Urothelium cell line (cell line): ENCODE data around the gene COL4A3.
"Not testable (repeated sequence)": the region's sequence is repeated elsewhere in the genome, so short reads cannot be mapped to it uniquely, and the experiment has no call there.

Source experiments
- DNase-seq: peaks from one replicate; pipeline ENCODE4 v3.0.0; 2011; ENCODE audit warnings: low spot score, mixed read lengths
- FAIRE-seq: peaks from 2 replicates; lab custom pipeline; 2011; peaks lifted over from hg19 to GRCh38; lab: Jason Lieb, UNC

The COL4A3 gene

DNA sequence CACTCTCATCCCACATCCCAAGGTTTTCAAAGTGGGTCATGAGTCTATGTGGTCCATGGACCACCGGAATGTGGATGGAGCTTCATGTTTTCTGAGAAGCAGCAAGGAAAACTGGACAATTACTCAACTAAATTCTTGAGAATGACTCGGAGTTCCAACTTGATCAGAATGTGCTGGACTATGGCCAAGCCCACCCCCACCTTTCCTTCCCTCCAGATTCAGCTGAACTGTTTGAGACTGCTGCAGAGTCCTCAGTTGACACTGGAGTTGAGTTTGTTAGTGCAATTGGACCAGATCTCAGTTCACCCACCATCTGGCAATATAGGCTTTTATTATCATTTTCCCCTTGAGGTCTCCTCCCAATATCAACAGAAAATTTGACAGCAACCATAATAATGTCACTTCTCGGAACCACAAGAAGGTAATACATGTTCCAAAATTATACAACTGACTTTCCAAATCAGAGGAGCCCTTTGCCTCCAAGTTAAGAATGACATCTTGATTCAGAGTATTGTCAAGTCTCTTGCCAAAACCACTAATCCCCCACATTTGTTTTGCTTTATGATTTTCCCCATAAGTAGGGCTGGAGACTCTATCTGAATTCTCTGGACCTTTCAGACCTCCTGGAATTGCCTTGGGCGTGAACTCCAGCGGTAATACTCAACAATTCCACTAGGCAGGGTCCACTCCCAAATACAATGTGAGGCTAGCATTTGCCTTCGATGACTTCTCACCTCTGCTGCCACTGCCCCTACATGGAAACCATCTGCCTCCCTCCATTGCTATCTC lies 9.2 kb upstream of the COL4A3 start:
- DNase-seq: peak; percentile 42
- no peak for FAIRE-seq

GRCh38 chr2:227160164-227160563 lies 4.3 kb upstream of the COL4A3 start:
- DNase-seq (no peak), FAIRE-seq (peak; percentile 13)

DNA sequence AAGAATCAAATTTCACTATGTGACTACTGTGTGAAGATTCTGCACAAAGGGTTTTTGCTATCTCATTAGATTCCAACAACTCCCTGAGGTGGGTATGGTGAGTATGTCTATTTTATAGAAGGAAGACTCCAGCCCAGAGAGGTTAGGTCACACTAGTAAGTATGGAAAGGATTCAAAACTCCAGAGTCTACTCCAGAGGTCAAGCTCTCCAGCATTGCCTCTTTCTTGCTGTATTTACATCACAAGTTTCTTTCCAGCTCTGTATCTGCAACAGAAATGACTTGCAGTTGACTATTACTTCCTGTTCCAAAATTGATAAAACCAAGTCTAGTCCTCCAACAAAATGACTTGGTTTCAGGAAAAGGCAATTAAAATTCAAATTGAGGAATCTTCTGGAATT lies 2.5 kb upstream of the COL4A3 start:
- no peak for DNase-seq
- no peak for FAIRE-seq

GRCh38 chr2:227163485-227163997 lies 883 bp upstream of the COL4A3 start:
- DNase-seq: peak; percentile 38
- FAIRE-seq: no peak

DNA sequence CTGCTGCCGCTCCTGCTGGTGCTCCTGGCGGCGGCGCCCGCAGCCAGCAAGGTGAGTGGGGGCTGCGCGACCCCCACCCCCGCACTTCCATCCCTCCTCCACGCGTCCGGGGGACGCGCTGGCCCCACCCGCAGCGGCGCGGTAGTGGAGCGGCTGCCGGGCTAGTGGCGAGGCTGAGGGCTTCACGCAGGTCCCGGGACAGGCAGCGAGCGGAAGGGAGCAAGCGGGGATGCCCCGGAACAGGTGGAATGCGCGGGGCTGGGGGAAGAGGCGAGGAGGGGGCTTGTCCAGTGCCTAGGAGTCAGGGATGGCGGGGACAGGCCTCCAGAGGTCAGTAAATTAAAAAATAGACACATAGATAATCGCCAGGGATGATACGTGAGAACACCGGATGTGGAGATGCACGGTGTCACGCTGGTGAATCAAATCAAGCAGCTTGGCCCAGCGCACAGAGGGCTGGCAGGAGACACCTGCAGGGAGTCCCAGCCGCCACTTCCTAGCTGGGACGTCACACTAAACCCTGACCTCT lies 403 bp downstream of the COL4A3 start:
- DNase-seq: peak; percentile 16

DNA sequence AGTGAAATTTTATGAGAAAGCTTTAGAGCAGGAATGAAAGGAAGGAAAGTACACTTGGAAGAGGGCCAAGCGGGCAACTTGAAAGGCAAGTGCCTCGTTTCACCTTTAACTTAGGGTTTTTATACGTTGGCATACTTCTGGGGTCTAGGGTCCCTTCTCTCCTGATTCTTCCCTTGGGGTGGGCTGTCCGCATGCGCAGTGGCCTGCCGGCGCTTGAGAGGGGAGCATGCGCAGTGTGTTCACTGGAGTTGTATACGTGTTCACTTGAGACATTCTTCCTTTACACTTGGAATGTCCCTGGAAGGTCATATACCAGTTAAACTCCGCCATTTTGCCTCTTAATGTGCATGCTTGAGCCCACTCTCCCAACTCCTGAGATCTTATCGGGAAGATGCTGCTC lies 7.4 kb downstream of the COL4A3 start:
- not testable (repeated sequence) for FAIRE-seq, DNase-seq

More for the DNA sequence above, 403 bp downstream of the COL4A3 start:
- no peak for FAIRE-seq

DNA sequence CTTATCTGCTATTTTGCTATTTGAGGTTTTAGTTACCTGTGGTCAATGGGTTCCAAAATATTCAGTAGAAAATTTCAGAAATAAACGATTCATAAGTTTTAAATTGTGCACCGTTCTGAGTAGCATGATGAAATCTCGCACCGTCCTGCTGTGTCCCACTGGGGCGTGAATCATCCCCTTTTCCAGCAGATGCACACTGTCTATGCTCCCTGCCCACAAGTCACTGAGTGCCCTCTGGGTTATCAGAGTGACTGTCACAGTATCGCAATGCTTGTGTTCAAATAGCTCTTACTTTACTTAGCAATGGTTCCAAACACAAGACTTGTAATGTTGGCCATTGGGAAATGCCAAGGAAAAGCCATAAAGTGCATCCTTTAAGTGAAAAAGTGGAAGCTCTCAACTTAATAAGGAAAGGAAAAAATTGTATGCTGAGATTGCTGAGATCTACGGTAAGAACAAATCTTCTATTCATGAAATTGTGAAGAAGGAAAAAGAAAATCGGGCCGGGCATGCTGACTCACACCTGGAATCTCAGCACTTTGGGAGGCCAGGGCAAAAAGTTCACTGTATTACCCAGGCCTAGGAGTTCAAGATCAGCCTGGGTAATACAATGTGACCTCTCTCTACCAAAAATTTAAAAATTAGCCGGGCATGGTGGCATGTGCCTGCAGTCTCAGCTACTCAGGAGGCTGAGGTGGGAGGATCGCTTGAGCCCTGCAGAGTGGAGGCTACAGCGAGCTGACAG lies 13.3 kb downstream of the COL4A3 start:
- no peak for DNase-seq
- no peak for FAIRE-seq

DNA sequence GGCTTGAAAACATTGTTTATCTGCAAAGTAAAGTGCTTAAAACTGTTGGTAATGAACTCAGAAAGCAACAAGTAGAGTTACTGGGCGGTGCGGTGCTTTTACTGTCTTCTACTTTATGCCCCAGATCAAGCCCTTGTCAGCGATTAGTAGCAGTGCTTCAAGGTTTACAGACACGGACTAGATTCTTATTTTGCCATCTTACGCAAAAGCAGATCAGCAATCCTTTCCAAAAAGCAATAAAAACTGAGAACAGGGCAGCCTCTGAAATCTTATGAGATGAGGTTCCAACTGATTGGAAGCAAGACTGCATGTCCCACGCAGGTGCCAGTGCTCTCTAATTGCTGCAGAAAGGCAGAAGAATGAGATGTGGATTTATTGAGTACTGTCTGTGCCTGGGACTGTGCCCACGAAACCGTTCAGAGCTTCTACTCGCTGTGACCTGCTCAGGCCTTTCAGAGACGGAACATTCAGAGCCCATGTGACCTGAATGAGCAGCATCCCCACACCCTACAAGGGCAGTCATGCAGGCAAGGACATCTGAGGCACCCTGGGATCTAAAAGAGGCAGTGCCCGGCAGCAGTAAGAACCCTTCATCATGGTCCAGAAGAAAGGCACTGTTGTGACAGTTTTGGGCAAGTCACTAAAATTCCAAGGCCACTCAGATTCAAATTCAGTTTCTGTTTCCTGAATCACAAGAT lies 15.7 kb downstream of the COL4A3 start:
- FAIRE-seq (no peak), DNase-seq (no peak)

GRCh38 chr2:227180770-227181169 lies 16.3 kb downstream of the COL4A3 start:
- FAIRE-seq: no peak
- DNase-seq: no peak

DNA sequence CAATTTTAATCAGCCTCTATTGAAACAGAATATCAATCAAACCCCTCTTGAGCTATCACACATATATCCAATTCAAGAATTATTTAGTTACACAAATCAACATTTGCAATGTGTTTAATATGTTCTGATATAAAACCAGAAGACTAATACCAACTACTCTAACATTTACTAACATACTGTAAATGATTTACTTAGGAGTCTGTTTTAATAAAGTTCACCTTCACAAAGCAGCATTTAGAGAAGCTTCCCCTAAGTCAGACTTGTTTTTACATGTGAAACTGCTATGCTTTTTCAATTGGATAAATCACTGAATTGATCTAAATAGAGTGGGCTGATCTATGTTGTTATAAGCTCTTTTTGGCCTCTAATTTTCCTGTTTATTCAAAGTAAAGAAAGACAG lies 18.3 kb downstream of the COL4A3 start:
- no peak for FAIRE-seq
- no peak for DNase-seq

DNA sequence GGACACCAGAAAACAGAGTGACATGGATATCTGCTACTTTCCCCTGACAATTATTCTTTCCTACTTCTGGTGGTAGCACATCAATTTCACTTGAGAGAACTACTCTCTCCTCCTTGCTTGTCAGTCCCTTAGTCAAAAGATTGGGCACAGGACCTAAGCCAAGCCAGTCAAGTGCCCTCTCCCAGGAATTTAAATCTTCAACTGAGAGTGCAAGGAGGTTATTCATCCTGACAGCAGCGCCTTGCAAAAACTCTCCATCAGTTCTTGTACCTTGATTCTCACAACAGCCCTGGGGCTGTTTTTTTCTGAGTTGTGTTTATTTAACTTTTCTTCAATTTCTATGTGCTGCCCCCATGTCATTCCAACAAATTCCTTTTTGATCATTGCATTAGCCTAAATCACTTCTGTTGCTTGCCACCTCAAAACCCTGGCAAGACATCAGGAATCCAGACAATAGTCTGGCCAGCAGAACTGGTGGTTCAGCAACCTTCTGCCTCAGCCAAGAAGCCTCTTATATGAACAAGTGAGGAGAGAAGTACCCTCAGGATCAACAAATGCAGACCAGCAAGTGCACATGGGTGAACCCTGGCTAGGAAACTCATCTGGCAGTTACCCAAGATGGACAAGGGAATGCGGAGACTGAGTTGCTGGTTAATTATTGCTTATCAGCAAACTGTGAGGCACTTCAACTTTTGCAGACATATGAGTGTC lies 19.4 kb downstream of the COL4A3 start:
- DNase-seq (no peak), FAIRE-seq (no peak)

DNA sequence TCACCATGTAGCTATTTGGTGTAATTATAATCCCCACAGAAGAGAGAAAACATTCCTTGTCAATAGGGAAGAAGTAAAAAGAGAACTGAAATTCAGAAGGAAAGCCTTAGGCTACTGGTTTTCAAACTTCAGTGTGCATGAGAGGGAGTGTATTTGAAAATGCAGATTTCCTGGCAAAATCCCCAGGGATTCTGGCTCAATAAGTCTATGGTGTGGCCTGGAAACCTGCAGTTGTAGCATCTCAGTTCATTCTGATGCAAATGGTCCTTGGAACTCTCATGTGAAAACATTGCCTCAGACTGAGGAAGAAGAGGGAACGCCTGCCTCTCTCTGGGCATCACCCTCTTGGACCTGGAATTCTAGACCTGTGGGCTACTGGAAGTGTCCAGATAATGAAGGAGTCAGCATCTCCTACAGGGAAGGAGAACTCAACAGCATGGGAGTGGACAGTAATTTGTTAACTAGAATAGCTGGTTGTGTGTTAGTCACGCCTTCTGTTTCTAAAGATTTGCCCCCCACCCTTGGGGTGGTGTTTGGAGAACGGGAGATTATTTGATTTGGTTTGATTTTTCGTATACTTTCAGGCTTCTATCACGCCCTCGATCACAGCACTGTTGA lies 21.3 kb downstream of the COL4A3 start:
- no peak for DNase-seq
- FAIRE-seq: no peak

DNA sequence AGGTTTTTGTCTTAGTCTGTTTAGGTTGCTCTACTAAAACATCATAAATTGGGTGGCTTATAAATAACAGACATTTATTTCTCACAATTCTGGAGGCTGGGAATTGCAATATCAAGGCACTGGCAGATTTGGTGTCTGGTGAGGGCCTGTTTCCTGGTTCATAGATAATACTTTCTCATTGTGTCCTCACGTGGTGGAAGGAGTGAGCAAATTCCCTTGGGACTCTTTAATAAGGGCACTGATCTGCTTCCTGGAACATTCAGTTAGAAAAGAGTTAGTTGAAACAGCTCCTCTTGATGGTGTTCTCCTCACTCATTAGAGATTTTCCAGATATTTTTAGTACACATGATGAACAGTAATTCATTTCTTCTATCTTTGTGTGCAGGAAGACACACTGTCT lies 22.3 kb downstream of the COL4A3 start:
- DNase-seq (no peak), FAIRE-seq (no peak)

GRCh38 chr2:227188292-227188691 lies 23.9 kb downstream of the COL4A3 start:
- DNase-seq (peak; percentile 57), FAIRE-seq (no peak)

DNA sequence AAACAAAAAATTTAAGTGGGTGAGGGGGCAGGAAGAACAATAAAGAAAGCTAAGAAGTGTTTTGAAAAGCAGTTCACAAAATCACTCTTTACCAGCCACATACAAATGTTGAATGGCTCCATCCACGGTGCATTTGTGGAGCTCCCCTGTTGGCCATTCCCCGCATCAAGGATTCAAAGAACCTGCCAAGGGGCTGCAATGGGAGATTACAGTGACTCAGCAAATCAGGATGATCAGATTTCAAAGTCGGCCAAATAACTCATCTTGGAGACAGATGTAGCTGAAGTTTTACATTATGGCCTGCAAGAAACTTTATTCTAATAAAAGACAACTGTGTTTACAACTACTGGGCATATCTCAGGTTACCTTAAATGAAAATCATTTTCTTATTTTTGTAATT lies 26.9 kb downstream of the COL4A3 start:
- FAIRE-seq (no peak), DNase-seq (peak; percentile 28)

- DNase-seq: no peak
- FAIRE-seq: no peak
These were observed 28.1 kb downstream of the COL4A3 start for GRCh38 chr2:227192491-227192890.

DNA sequence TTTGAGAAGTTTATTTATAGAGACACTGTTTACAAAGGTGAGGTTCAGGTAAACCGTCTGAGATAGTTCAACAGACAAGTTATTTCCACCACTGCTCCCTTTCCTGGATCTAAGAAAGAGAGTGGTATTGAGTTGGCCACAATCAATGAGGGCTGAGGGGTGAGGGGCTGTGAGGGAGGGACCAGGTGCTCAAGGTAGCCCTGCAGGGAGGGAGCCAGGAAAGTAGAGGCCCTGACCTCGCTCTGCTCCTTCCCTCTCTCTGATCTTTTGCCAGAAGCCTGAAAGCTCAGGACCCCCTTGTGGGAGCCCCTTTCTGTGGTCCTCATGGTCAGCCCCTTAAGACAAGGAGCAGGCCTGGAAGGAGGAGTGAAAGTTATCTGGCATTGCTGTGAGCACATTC lies 29.8 kb downstream of the COL4A3 start:
- DNase-seq (no peak), FAIRE-seq (no peak)

DNA sequence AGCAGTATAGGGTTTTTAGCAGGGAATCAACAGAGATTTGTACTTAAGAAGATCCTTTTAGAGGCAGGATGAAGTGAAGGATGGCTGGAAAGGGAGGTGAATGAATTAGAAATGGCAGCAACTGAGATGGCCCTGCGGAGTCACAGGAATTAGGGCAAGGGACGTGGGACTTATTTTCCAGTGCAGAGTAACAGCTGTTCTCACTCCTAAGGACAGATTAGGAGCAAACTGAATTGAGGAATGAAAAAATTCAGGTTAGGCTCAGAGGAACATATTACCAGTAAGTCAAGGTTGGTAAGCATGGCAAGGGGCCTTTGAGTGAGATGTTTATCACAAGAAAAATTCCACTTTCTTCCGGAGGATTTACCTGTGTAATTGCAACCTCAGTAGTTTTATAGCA lies 34.4 kb downstream of the COL4A3 start:
- FAIRE-seq (no peak), DNase-seq (no peak)

GRCh38 chr2:227201771-227202170 lies 37.3 kb downstream of the COL4A3 start:
- no peak for FAIRE-seq
- DNase-seq: no peak

- FAIRE-seq (no peak), DNase-seq (no peak)
These were observed 40.0 kb downstream of the COL4A3 start for GRCh38 chr2:227204452-227204851.
